GM08714 (cell line): ENCODE measurements around the gene ZIC4.

ENCODE experiments used
- H3K4me3 ChIP-seq: fragments of 200-500 bp; sonication (Bioruptor generic); 2 replicates; pipeline ENCODE4 v1.5.1; 2014; ENCODE audit warnings: mild to moderate bottlenecking, low read length, inconsistent platforms
- ZNF274 ChIP-seq: IDR thresholded peaks from 2 replicates; pipeline ENCODE4 v1.6.1; 2012; ENCODE audit warnings: mild to moderate bottlenecking, low read depth, low read length

The ZIC4 gene

DNA sequence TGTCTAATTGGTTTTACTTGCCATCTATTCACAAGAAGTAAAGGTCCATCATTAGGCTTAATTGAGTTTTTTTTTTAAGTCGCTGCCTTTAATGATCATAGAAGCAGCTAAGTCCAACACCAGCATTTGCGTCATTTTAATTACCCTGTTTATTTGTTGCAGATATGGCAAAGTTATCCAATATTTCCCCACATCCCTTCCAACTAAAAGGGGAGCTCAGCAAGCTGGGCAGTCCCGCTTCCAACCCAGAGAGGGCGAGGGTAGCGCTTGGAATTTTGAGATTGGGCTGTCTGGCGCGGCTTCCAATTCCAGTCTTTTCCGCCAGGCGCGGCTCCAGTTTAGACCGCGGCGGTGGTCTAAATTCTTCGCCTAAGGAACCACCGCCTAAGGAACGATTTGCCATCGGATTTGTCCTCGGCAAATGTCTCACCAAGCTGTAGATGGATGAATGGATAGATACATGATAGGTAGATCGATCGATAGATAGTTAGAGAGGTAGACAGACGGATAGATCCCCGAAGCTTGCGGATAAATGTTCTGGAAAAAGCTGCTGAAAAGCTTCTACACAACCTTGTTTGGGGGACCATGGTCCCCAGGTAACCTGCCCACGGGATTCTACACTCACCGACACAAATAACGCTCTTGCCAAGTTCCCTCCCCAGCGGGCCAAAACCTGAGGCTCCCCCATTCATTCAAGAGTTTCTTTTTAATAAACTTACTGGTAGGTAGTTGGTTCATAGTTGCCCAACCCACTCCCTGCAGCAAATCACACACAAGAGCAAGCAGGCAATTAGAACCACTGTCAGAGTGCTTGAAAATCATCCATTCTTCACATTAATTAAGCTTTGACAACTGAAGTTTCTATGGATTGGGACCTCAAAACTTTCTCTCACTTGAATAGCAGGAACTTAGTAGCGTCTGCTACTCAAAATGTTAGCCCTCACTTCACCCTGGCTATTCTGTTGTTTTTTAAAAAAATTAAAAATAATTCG lies 49.1 kb downstream of the ZIC4 start:
- H3K4me3 ChIP-seq: no peak overlapping the region

DNA sequence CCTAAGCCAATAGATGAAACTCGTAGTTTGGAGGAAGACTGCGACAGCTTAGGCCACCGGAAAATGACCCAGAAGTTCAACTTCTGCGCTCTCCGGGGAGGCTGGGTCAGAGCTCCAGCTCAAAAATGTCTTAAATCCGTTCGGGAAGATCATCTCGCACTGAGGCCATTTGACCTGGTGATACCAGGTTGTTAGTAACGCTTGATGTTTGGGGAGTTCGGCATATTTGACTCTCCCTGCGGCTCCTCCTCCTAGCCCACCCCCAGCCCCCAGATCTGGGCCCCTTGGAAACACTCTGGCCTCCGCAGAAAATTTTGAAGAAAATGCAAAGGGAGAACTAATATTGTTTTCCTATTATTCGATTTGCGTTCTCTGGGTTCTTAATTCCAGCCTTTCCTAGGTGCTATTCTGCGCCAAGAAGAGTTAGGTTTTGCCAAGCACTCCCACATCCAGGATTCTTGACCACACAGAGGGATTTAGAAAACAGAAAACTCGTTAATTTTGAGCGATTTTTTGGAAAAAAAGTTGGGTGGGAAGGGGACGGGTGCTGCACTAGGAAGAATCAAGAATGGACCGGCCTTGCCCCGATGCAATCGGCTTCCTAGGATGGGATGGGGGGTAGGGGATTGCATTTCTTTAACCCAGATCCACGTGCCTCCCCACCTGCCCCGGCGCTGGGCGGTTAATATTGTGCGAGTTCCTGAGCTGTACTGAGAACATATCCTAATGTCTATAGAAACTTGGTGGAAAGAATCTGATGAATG lies 50.0 kb downstream of the ZIC4 start:
- no peak for TF ChIP-seq ZNF274
- no peak overlapping the region for H3K4me3 ChIP-seq

More for the DNA sequence above, 49.1 kb downstream of the ZIC4 start:
- no peak for TF ChIP-seq ZNF274

DNA sequence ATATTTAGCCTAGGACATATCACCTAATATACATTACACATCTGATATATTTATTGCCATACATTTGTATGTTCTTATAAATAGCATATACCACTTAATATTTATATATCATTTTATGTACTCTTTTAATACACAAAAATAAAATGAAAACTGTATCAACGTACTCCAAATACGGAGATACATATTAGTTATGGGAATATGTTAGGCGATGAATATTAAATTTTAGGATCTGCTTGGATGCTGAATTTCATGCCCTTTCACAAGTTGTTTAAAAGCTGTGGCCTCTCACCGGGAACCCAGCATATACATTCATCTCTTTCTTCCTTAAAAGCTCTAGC lies 50.6 kb downstream of the ZIC4 start:
- TF ChIP-seq ZNF274: no peak
- H3K4me3 ChIP-seq: no peak overlapping the region

DNA sequence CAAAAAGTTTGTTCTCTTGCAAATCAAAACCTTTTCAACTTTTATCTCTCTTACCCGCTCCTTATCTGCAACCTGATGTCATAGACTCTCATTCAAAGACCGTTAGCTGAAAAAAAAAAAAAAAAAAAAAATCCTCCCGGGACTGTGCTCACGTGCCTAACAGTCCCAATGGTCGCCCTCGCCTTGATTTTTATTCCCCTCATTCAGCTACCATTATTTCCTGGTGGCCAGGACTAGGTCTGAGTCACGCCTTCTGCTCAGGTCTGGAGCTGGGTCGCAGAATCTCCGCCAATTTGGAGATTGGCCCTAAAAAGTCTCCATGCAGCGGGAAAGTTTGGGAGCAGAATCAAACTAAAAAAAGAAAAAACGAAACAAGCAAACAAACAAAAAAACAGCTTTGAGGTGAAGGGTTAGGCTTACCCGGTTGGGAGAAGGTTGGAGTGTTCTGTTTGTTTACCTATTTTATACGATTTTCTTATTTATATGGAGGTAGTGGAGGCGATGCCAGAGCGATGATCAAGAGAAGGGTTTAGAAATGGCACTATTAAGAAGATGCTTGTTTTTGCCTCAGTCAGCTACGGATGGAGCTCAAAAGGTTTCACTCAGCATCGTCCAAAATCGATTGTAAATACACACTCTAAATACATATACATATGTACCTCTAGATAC lies 51.1 kb downstream of the ZIC4 start:
- TF ChIP-seq ZNF274: no peak
- no peak overlapping the region for H3K4me3 ChIP-seq

DNA sequence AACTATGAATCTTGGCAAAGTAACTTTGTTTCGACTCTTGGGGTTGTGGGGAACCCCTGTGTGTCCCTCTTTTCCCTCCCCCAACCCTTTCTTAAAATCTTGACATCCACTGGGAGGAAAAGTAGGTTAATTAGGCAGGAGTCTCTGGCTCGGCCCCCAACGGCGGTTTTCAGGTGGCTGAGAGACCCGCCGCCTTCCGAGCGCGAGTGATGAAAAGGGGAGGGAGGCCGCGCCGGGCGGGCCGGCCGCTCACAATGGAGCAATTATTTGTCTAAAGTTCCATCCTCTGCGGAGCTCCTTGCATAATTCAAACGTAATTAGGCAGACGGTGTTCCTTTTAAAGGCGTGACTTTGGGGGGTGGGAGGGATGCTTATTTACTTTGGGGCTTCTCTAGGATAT lies 51.7 kb downstream of the ZIC4 start:
- no peak for TF ChIP-seq ZNF274
- H3K4me3 ChIP-seq: no peak overlapping the region

DNA sequence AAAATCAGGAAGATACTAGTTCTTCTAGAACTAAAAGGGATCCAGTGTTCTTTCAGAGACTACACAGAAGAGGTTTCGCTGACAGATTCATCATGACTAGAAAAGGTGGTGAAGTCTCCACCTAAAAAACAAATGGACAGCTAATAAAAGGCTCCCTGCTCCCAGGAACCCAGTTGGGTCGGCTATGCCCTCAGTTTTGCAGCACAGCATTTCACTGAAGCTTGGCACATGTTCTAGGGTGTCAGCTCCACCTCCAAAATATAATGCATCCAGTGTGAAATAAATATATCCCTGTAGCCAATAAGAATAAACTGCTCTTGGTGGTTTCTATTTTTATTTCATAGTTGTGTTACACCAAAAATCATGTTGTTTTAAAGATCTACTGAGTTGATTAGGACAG lies 55.0 kb downstream of the ZIC4 start:
- no peak for TF ChIP-seq ZNF274
- H3K4me3 ChIP-seq: no peak overlapping the region

DNA sequence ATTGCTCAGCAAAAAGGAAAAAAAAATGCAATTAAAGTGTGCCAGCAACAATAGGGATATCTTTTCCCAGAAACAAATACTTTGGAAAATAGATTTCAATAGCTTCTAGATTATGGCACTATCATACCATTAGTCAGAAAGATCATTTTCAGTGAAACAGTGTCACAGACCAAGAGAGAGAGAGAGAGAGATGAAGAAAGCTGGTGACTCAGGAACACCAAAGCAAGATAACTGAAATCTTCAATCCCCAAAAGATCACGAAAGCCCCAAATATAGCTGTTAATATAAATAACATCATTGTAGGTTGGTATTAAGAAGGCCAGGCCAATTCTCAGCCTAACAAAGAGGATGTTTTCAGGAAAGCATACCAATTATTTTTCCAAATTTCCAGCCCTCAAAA lies 57.4 kb downstream of the ZIC4 start:
- TF ChIP-seq ZNF274: no peak
- H3K4me3 ChIP-seq: no peak overlapping the region

DNA sequence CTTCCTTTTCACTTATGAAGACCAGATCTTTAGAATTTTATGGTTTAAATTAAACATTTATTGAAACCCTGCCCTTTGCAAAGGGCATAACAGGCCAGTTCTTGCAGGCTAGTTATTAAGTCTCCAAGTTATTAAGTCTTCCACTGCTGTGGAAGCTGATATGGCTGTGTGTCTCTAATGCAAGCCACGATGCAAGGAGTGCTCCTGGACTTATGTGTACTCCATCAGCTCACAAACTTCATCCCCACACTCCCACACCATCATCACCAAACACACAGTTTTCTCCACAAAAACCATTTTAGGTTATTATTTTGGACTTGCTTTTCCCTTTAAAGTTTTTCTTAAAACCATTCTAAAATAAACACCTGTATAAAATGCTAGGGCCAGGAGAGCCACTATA lies 62.4 kb downstream of the ZIC4 start:
- TF ChIP-seq ZNF274: no peak
- H3K4me3 ChIP-seq: no peak overlapping the region

DNA sequence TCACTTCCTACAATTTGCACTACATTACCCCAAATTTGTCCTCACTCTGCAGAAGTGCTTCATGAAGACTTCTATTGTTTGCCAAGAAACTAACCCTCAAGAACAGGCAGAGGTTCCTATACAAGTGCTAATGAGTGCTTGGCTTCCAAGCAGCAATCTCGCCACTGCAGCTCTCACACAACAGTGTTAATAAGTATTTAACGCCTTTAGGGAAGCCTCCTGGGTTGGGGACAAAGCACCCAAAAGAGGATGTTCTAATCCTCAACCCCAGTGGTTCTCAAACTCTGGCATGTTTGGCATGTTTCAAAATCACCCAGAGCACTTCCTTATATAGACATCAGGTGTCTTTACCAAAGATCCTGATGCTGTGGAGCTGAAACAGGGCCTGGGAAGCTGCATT lies 64.6 kb downstream of the ZIC4 start:
- no peak for TF ChIP-seq ZNF274
- no peak overlapping the region for H3K4me3 ChIP-seq

DNA sequence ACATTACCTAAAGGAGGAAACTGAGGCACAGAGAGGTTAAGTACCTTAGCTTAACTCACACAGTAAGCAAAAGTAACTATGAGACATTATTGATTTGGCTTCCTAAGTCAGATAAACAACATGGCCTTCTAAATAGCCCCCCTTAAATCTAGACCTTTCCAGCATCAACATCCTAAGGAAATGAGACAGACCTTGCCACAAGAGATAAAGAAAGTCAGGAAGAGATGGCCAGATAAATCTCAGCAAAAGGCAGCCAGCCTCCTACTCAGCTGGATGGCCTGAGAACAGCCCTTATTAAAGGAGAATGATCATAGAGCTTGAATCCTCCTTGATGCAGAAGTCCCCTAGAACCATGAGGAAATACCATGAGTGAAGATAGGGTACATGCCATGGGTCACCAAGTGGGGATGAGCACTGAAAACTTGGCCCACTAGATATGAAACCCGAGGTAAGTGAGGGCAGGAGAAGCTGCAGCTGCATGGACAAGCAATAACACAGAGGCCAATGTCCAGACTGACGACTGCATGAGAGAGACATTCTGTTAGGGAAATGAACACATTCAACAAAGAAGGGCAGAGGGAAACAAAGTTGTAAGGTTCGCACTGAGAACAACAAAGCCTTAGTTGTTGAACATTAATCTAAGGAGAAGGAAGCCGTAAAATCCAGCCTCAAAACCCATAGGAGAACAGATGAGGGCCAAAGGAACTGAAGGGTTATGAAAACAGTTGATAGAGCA lies 69.6 kb downstream of the ZIC4 start:
- no peak overlapping the region for H3K4me3 ChIP-seq

More for the DNA sequence above, 69.6 kb downstream of the ZIC4 start:
- TF ChIP-seq ZNF274: no peak
